ENCODE measurements around the gene WFDC9. TPM values are rescaled to one million over a fixed set of nuclear protein-coding genes. Genes with fewer than 3 reads are reported as not detected.
"Not testable (repeated sequence)": the region's sequence is repeated elsewhere in the genome, so short reads cannot be mapped to it uniquely, and the experiment has no call there.

WFDC9 gene
- total RNA-seq, 1 donor from 2014 or later, result not detected

DNA sequence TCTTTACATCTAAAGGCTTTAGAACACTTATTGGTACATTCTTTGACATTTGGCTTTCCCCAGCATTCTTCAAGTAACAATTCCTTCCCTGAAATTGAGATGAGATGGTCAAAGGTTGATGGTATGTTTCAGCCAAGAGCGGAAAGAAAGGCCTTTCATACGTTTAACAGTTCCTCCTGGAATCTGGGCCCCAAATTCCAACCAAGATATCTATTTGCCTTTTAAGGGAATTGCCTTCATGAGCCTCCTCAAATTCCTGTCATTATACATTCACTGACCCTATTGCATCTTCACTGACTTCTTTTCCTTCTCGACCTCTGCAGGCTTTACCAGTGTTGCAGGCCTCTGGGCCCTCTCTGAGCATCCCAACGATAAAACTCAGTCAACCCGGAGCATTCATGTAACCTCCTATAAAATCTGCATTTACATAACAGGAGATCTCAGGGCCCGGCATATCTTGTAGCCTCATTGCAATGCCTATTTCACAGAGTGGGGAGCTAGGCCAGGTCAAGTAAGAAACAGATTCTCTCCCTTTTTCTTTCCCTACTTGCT is 18.3 kb upstream of the WFDC9 start:
- Mint-ChIP-seq H3K27me3 (ENCODE audit: low read depth) (peaks cover 4% of the 10 kb centered on the region), H3K4me3 (ENCODE audit: unreplicated experiment) (no peak overlapping the region), H3K36me3 (ENCODE audit: low read depth) (no peaks in the 10 kb centered on the region), H3K4me1 (ENCODE audit: low read depth) (no peaks in the 10 kb centered on the region), H3K9me3 (ENCODE audit: low read depth) (no peaks in the 10 kb centered on the region), H3K27ac (ENCODE audit: unreplicated experiment) (no peak overlapping the region)
- TF ChIP-seq CTCF (IDR thresholded peaks at IDR 0.05), result no peak
- DNase-seq (ENCODE audit: low spot score), result no peak

- no peaks in the 10 kb centered on the region for H3K9me3 Mint-ChIP-seq (ENCODE audit: low read depth)
- DNase-seq (ENCODE audit: low spot score), result no peak
- TF ChIP-seq CTCF (IDR thresholded peaks at IDR 0.05), result no peak
- H3K27me3 Mint-ChIP-seq (ENCODE audit: low read depth), result peaks cover 2% of the 10 kb centered on the region
- no peak overlapping the region for H3K27ac Mint-ChIP-seq (ENCODE audit: unreplicated experiment)
- H3K4me3 Mint-ChIP-seq (ENCODE audit: unreplicated experiment), result no peak overlapping the region
- no peaks in the 10 kb centered on the region for H3K4me1 Mint-ChIP-seq (ENCODE audit: low read depth)
- no peaks in the 10 kb centered on the region for H3K36me3 Mint-ChIP-seq (ENCODE audit: low read depth)
These were observed 16.5 kb upstream of the WFDC9 start for GRCh38 chr20:45647441-45648050.

DNA sequence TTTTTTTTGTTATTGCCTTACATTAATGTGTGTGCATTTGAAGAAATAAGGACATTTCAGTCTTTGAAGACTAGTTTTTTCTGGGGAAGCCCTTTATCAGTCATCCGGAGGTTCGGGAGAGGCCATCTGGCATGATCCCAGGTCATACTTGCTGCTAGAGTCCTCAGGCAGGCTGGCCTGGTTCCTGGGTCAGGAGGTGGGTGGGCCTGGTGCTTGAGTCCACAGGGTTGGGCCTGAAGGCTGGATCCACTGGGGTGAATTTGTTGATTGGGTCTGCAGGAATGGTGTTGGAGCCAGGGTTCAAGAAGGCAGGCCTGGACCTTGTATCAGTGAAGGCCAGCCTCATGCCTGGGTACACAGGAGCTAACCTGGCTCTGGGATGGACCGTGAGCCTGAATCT is 15.8 kb upstream of the WFDC9 start:
- peaks cover 2% of the 10 kb centered on the region for H3K27me3 Mint-ChIP-seq (ENCODE audit: low read depth)
- no peak overlapping the region for H3K27ac Mint-ChIP-seq (ENCODE audit: unreplicated experiment)
- H3K9me3 Mint-ChIP-seq (ENCODE audit: low read depth), result no peaks in the 10 kb centered on the region
- TF ChIP-seq CTCF (IDR thresholded peaks at IDR 0.05), result no peak
- DNase-seq (ENCODE audit: low spot score), result no peak
- H3K36me3 Mint-ChIP-seq (ENCODE audit: low read depth), result no peaks in the 10 kb centered on the region
- H3K4me3 Mint-ChIP-seq (ENCODE audit: unreplicated experiment), result no peak overlapping the region
- H3K4me1 Mint-ChIP-seq (ENCODE audit: low read depth), result no peaks in the 10 kb centered on the region

GRCh38 chr20:45645869-45646268 is 14.8 kb upstream of the WFDC9 start:
- H3K27ac Mint-ChIP-seq (ENCODE audit: unreplicated experiment); H3K9me3 Mint-ChIP-seq (ENCODE audit: low read depth); H3K27me3 Mint-ChIP-seq (ENCODE audit: low read depth); H3K36me3 Mint-ChIP-seq (ENCODE audit: low read depth); H3K4me1 Mint-ChIP-seq (ENCODE audit: low read depth); H3K4me3 Mint-ChIP-seq (ENCODE audit: unreplicated experiment); DNase-seq (ENCODE audit: low spot score): not testable (repeated sequence)

DNA sequence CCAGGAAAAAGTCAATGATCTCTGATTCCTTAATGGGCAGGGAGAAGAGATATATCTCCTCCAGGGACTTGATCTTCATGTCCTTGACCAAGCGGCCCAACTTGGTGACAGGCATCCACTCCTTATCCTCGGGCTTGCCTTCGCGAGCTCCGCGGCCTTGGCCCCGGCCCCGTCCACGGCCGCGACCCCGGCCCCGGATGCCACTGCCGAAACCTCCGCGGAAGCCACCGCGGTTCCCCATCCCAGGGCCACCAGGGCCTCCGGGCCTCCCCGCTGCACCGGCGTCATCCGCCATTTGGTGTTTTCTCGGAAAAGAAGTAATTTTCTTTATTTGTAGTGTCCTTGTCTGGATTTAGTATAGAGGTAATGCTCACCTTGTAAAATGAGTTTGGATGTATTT is 10.0 kb upstream of the WFDC9 start:
- not testable (repeated sequence) for H3K4me3 Mint-ChIP-seq (ENCODE audit: unreplicated experiment); H3K4me1 Mint-ChIP-seq (ENCODE audit: low read depth); H3K27ac Mint-ChIP-seq (ENCODE audit: unreplicated experiment); H3K9me3 Mint-ChIP-seq (ENCODE audit: low read depth); DNase-seq (ENCODE audit: low spot score); H3K27me3 Mint-ChIP-seq (ENCODE audit: low read depth); H3K36me3 Mint-ChIP-seq (ENCODE audit: low read depth)

DNA sequence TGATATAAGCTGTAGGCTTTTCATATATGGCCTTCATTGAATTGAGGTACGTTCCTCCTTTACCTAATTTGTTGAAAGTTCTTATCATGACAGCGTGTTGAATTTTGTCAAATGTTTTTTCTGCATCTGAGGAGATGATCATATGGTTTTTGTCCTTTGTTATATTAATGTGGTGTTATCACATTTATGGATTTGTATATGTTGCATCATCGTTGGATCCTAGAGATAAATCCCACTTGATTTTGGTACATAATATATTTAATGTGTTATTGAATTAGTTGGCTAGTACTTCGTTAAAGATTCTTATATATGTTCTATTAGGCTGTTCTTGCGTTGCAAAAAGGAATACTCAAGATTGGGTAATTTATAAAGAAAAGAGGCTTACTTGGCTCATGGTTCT is 8.6 kb upstream of the WFDC9 start:
- H3K4me1 Mint-ChIP-seq (ENCODE audit: low read depth), result no peaks in the 10 kb centered on the region
- peaks cover 2% of the 10 kb centered on the region for H3K27me3 Mint-ChIP-seq (ENCODE audit: low read depth)
- no peak for TF ChIP-seq CTCF (IDR thresholded peaks at IDR 0.05)
- peaks cover 6% of the 10 kb centered on the region for H3K9me3 Mint-ChIP-seq (ENCODE audit: low read depth)
- no peak overlapping the region for H3K27ac Mint-ChIP-seq (ENCODE audit: unreplicated experiment)
- H3K4me3 Mint-ChIP-seq (ENCODE audit: unreplicated experiment), result no peak overlapping the region
- no peaks in the 10 kb centered on the region for H3K36me3 Mint-ChIP-seq (ENCODE audit: low read depth)
- DNase-seq (ENCODE audit: low spot score), result no peak
